Measurements from ENCODE around the gene AP2B1. TPM values are rescaled to one million over a fixed set of nuclear protein-coding genes. Genes with fewer than 3 reads are reported as not detected.

Gene AP2B1
- total RNA-seq, 2 donors from 2014 or later, result 220 to 274 TPM

DNA sequence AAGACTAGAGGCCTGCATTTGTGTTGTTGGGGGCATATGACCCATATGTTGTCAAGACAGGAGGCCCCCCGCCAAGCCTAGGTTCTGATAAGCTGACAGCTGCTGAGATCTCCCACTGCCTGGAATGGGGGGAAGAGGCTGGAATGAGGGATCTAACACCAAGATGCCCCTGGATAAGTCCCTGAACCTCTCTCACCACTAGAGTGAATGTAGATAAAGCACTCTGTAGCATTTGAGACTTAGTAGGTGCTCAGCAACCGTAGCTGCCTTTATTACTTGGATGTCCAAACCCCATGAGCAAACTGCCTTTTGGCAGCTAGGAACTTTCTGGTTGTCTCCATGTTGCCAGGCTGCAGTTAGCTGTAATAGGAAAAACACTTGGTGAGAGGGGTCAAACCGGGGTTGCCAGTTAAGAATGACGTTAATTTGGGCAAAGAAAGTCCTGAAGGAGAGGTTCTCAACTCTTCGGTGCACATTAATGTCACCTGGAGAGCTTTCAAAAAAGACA lies 139.9 kb downstream of the AP2B1 start:
- no peak for DNase-seq
- Histone ChIP-seq H3K9me3 (no peaks in the 10 kb centered on the region), H3K4me1 (no peaks in the 10 kb centered on the region), H3K27me3 (no peaks in the 10 kb centered on the region), H3K36me3 (peaks cover 9% of the 10 kb centered on the region), H3K27ac (no peak overlapping the region), H3K9ac (ENCODE audit: low read depth in 2 of 2, low read length in 2 of 2) (no peak overlapping the region), H3K4me3 (no peak overlapping the region)
- intact Hi-C loops (cut with DNase I), result no loop called here
- TF ChIP-seq, protein P1, sequence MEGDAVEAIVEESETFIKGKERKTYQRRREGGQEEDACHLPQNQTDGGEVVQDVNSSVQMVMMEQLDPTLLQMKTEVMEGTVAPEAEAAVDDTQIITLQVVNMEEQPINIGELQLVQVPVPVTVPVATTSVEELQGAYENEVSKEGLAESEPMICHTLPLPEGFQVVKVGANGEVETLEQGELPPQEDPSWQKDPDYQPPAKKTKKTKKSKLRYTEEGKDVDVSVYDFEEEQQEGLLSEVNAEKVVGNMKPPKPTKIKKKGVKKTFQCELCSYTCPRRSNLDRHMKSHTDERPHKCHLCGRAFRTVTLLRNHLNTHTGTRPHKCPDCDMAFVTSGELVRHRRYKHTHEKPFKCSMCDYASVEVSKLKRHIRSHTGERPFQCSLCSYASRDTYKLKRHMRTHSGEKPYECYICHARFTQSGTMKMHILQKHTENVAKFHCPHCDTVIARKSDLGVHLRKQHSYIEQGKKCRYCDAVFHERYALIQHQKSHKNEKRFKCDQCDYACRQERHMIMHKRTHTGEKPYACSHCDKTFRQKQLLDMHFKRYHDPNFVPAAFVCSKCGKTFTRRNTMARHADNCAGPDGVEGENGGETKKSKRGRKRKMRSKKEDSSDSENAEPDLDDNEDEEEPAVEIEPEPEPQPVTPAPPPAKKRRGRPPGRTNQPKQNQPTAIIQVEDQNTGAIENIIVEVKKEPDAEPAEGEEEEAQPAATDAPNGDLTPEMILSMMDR (IDR thresholded peaks at IDR 0.05), result no peak

DNA sequence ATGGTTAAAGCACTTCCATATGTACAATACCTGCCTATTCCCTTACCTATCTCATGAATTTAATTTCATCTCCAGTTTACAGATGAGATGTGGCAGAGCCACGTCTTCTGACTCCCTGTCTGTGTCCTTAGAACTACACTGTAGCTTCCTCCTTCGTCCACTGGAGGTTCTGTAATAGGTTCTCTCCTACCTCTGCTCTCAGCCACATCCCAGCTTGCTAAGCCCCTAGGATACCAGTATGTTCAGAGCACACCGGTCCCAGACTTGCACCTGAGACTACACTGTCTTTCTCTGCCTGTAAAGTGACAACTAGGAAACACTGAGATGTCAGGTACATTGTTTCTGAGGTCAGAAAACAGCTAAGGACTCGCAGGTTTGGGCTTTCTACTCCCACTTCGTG lies 140.5 kb downstream of the AP2B1 start:
- Histone ChIP-seq H3K9ac (ENCODE audit: low read depth in 2 of 2, low read length in 2 of 2) (no peak overlapping the region), H3K27me3 (no peaks in the 10 kb centered on the region), H3K4me3 (no peak overlapping the region), H3K9me3 (no peaks in the 10 kb centered on the region), H3K27ac (no peak overlapping the region), H3K36me3 (peaks cover 9% of the 10 kb centered on the region), H3K4me1 (no peaks in the 10 kb centered on the region)
- TF ChIP-seq, protein P1 (IDR thresholded peaks at IDR 0.05), result no peak
- no peak for DNase-seq
- intact Hi-C loops (cut with DNase I), result no loop called here

DNA sequence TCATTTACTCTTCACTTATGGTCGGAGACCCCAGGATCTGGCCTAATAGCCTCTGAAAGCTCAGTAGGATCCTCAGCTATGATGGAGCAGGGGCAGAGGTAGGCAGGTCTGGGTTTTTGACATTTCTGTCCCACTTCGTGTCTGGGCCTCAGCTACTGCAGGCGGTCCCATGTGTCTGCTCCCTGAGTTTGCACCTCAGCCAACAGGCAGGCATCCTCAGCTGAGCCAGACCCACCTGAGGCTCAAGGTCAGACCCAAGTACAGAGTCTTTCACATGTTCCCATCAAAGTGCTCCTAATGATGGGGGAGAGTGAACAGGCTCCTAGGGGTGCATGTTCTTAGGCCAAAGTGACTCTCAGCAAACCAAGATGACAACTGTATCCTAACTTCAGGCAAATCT lies 141.4 kb downstream of the AP2B1 start:
- Histone ChIP-seq H3K4me3 (no peak overlapping the region), H3K9me3 (no peaks in the 10 kb centered on the region), H3K27me3 (no peaks in the 10 kb centered on the region), H3K27ac (no peak overlapping the region), H3K9ac (ENCODE audit: low read depth in 2 of 2, low read length in 2 of 2) (no peak overlapping the region), H3K4me1 (no peaks in the 10 kb centered on the region), H3K36me3 (peaks cover 5% of the 10 kb centered on the region)
- no peak for DNase-seq
- intact Hi-C loops (cut with DNase I), result no loop called here
- TF ChIP-seq, protein P1 (IDR thresholded peaks at IDR 0.05), result no peak

DNA sequence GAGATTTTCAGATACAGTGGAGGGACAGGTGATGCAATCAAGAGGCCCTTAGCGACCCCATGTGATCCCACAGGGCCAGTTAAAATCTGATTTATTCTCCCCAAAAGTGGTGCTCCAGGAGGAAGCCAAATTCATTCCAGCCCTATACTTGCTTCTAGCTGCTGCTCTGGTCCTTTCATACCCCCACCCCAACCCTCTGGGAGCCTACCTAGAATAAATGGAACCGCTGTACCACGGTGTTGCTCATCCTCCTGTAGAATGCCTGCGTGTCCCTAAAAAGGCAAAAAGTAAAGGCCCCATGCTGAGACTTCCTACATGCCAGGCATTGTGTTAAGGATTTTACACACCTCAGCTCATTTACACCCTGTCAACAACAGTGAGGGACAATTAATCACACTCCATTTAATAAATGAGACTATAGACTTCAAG lies 142.3 kb downstream of the AP2B1 start:
- Histone ChIP-seq H3K4me1 (no peaks in the 10 kb centered on the region), H3K27me3 (no peaks in the 10 kb centered on the region), H3K36me3 (no peaks in the 10 kb centered on the region), H3K27ac (no peak overlapping the region), H3K9ac (ENCODE audit: low read depth in 2 of 2, low read length in 2 of 2) (no peak overlapping the region), H3K9me3 (no peaks in the 10 kb centered on the region), H3K4me3 (no peak overlapping the region)
- TF ChIP-seq, protein P1 (IDR thresholded peaks at IDR 0.05), result no peak
- intact Hi-C loops (cut with DNase I), result no loop called here
- DNase-seq, result no peak

DNA sequence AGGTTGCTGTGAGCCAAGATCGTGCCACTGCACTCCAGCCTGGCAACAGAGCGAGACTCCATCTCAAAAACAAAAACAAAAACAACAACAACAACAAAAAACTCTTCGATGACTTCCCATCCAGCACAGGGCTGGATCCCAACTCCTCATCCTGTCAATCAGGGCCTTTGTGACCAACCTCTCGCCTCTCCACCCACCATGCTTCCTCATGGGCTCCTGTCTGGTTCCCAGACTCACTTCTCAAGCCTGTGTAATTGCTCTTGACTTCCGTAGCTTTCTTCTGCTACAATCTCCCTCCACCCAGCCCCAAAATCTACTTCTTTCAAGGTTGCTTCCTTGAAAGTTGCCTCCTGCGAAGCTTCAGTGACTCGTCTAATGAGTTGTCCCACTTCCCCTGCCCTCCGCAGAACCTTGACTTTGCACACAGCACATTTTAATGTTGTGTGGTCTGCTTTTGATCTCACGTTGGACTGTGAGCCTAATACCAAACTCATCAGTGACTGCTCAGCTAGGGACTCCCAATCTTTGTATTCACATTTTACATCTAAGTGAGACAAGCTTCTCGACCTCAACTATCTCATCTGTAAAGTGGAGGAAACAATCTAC lies 143.4 kb downstream of the AP2B1 start:
- no peak overlapping the region for H3K9ac ChIP-seq (ENCODE audit: low read depth in 2 of 2, low read length in 2 of 2)
- DNase-seq, result no peak
- intact Hi-C loops (cut with DNase I), result no loop called here
- no peak overlapping the region for H3K4me3 ChIP-seq
- H3K9me3 ChIP-seq, result no peaks in the 10 kb centered on the region
- TF ChIP-seq, protein P1 (IDR thresholded peaks at IDR 0.05), result no peak
- no peak overlapping the region for H3K27ac ChIP-seq
- no peaks in the 10 kb centered on the region for H3K36me3 ChIP-seq
- no peaks in the 10 kb centered on the region for H3K27me3 ChIP-seq
- H3K4me1 ChIP-seq, result no peaks in the 10 kb centered on the region
